ENCODE results near the gene RBM44.

- TF ChIP-seq POLR2AphosphoS5 (IDR thresholded peaks at IDR 0.05) (no peak), CTCF (IDR thresholded peaks at IDR 0.05 in 8 of 11, conservative IDR thresholded peaks at IDR 0.05 in 3 of 11) (no peak)
Measured at GRCh38 chr2:237763812-237764211, 34.8 kb upstream of the RBM44 start.

Data from spleen (tissue), 7 donors.